ENCODE data around the gene TMEM158. TPM values are rescaled to one million over a fixed set of nuclear protein-coding genes. Genes with fewer than 3 reads are reported as not detected.

TMEM158 gene
- total and polyA plus RNA-seq, 2 of the 8 experiments (the other 6 are each of a cell fraction or from before 2014, with no cell fraction given), result 6.8 to 30.3 TPM

DNA sequence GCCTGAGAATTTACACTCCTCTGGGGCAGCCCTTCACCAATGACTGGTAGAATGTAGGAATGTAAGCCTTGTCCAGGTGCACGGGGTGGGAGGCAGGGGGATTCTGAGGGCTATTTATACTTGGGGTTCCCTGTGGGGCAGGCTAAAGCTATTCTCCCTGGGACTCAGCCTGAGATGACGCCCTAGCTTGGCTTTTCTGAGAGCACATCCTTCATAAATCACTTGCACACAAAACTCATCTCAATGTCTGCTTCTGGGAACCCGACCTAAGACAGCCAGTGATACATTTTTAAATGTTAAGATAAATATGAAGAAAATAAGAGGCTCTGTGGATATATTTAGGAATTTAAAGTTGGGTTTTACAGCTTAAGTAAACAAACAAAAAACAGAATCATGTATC, 16.6 kb downstream of the TMEM158 start:
- FAIRE-seq (no peak), DNase-seq (ENCODE audit: low read depth in 1 of 2, low spot score in 2 of 2) (no peak)
- Histone ChIP-seq H3K23me2 (ENCODE audit: low read depth, low read length) (no peaks in the 10 kb centered on the region), H3K79me1 (ENCODE audit: low read depth, low read length) (no peaks in the 10 kb centered on the region), H3K4me2 (ENCODE audit: insufficient read depth in 1 of 2, low read depth in 2 of 2, low read length in 2 of 2) (no peak overlapping the region), H2AFZ (ENCODE audit: low read length) (no peak overlapping the region), H3K27me3 (replicated peaks in 1 of 4; ENCODE audit: control insufficient read depth in 3 of 4, extremely low read depth in 1 of 4, insufficient read depth in 3 of 4, low read length in 3 of 4) (no peaks in the 10 kb centered on the region), H4K8ac (ENCODE audit: extremely low read depth, insufficient read depth, low read length) (no peak overlapping the region), H3K18ac (ENCODE audit: extremely low read depth, low read length) (no peak overlapping the region), H2BK20ac (ENCODE audit: low read length) (no peak overlapping the region), H3K4ac (replicated peaks; ENCODE audit: insufficient read length, low read depth, low read length) (no peak overlapping the region), H3K79me2 (ENCODE audit: control insufficient read depth in 1 of 2, insufficient read depth in 2 of 2, low read length in 2 of 2) (no peaks in the 10 kb centered on the region), H4K20me1 (replicated peaks in 1 of 2; ENCODE audit: control insufficient read depth in 1 of 2, insufficient read depth in 2 of 2, low read length in 2 of 2) (no peaks in the 10 kb centered on the region), H3K56ac (replicated peaks; ENCODE audit: insufficient read length, low read depth, low read length) (no peak overlapping the region), H3K9ac (replicated peaks in 1 of 4; ENCODE audit: extremely low read depth in 1 of 4, low read depth in 3 of 4, low read length in 3 of 4) (no peak overlapping the region), H3K14ac (ENCODE audit: insufficient read length) (no peak overlapping the region), H2AK5ac (ENCODE audit: low read depth, low read length) (no peak overlapping the region), H2BK120ac (replicated peaks; ENCODE audit: low read depth, low read length) (no peak overlapping the region), H2BK5ac (ENCODE audit: low read depth, low read length) (no peak overlapping the region), H3K36me3 (ENCODE audit: control insufficient read depth in 2 of 4, insufficient read depth in 4 of 4, low read length in 3 of 4) (no peaks in the 10 kb centered on the region), H3K4me3 (ENCODE audit: extremely low read depth in 1 of 4, insufficient read depth in 2 of 4, low read depth in 3 of 4, low read length in 4 of 4) (no peak overlapping the region), H2BK12ac (ENCODE audit: low read depth, low read length) (no peak overlapping the region), H3K23ac (ENCODE audit: insufficient read length) (no peak overlapping the region), H2BK15ac (ENCODE audit: low read length) (no peak overlapping the region), H4K5ac (ENCODE audit: insufficient read length, low read depth, low read length) (no peak overlapping the region), H3K4me1 (replicated peaks in 1 of 4; ENCODE audit: control insufficient read depth in 3 of 4, insufficient read depth in 4 of 4, low read length in 3 of 4) (peaks cover 0 to 3% (median 0%) of the 10 kb centered on the region in 4 experiments; a peak in 1 of 7 replicates), H3K27ac (ENCODE audit: low read depth, low read length) (no peak overlapping the region), H3K9me3 (ENCODE audit: insufficient read depth in 2 of 2, low read depth in 1 of 2, low read length in 1 of 2) (no peaks in the 10 kb centered on the region), H4K91ac (replicated peaks; ENCODE audit: insufficient read length, low read length) (no peak overlapping the region)
- WGBS, 2 experiments (ENCODE audit: extremely low coverage in 1 of 2, insufficient coverage in 1 of 2, insufficient read length in 1 of 2, insufficient replicate concordance in 2 of 2, low coverage in 1 of 2, low lambda C conversion rate in 2 of 2, missing lambda C conversion rate in 1 of 2), result 83% methylated on average over 3 of the region's 3 CpGs; no CpG with 5 or more reads in 1 of the 2 experiments
- ChIA-PET CTCF (ENCODE audit: partially characterized antibody) (interaction anchor here (0.6 to 10.7 kb wide), 26 partner anchors 11 to 1279 kb away, joined by 3 to 206 read pairs (median 6); partner anchors contain the start of gene TMEM158), POLR2A (ENCODE audit: partially characterized antibody) (no interaction called here)
- TF ChIP-seq TBP (IDR thresholded peaks at IDR 0.05; ENCODE audit: low read depth, low read length), result no peak
- TF ChIP-seq NANOG (IDR thresholded peaks at IDR 0.05; ENCODE audit: insufficient read depth, low read depth, low read length, poor library complexity, severe bottlenecking), result no peak
- no peak for TF ChIP-seq FOSL1 (IDR thresholded peaks at IDR 0.05; ENCODE audit: insufficient read depth, low read depth, low read length)
- TF ChIP-seq GTF2F1 (IDR thresholded peaks at IDR 0.05; ENCODE audit: borderline replicate concordance, low read depth, low read length), result no peak
- TF ChIP-seq EP300 (IDR thresholded peaks at IDR 0.05; ENCODE audit: borderline replicate concordance in 1 of 2, low read depth in 2 of 2, low read length in 2 of 2), result no peak
- no peak for TF ChIP-seq SIX5 (IDR thresholded peaks at IDR 0.05; ENCODE audit: low read depth, low read length)

Measured in H1 (cell line).